Naive thymus-derived CD4-positive, alpha-beta T cell (primary cell): Measurements from ENCODE around the gene EEIG1. TPM values are rescaled to one million over a fixed set of nuclear protein-coding genes. Genes with fewer than 3 reads are reported as not detected.
A peak's percentile ranks its signal among the peaks of the same experiment; 100 is the strongest.

Experiments used
- ATAC-seq: fragments of 150-1000 bp; cut with Tn5 transposase; 2 replicates; pipeline ENCODE4 v1.10.0; 2021; ENCODE audit warnings: mild to moderate bottlenecking, moderate library complexity
- CTCF ChIA-PET: fragments of 350-600 bp; sonication (Branson Sonifier 250); formaldehyde crosslinking; loops from one replicate; lab custom pipeline; 2021; ENCODE audit warnings: antibody characterized with exemption; lab: Charles Lee
- POLR2A ChIA-PET: fragments of 350-600 bp; sonication (Branson Sonifier 250); formaldehyde crosslinking; loops from one replicate; lab custom pipeline; 2021; ENCODE audit warnings: antibody characterized with exemption, inconsistent platforms; lab: Charles Lee
- DNase-seq, 9 donors: peaks; one replicate each; pipeline versions ENCODE4 v3.0.0 to v3.0.0-alpha.2; 2020 to 2022; ENCODE audit warnings: mixed read lengths in 1 of 9
- H3K27ac ChIP-seq: one replicate; pipeline ENCODE4 v1.7.0; 2013; ENCODE audit warnings: mild to moderate bottlenecking, low read depth, low read length, moderate library complexity
- H3K27me3 ChIP-seq, 2 donors: one replicate each; pipeline ENCODE4 v1.7.0; 2013; ENCODE audit warnings: low read length in 2 of 2, mild to moderate bottlenecking in 2 of 2, moderate library complexity in 2 of 2; ENCODE audit not compliant: control insufficient read depth in 2 of 2, insufficient read depth in 2 of 2
- H3K36me3 ChIP-seq, 3 experiments: 1 replicate in 2 of 3; 2 replicates in 1 of 3; pipeline ENCODE4 v1.7.0; 2013; ENCODE audit warnings: low read length in 3 of 3, mild to moderate bottlenecking in 3 of 3, moderate library complexity in 1 of 3; ENCODE audit not compliant: insufficient read depth in 3 of 3, control insufficient read depth in 2 of 3
- H3K4me1 ChIP-seq, 2 donors: one replicate each; pipeline ENCODE4 v1.7.0; 2013; ENCODE audit warnings: low read length in 2 of 2, mild to moderate bottlenecking in 2 of 2, moderate library complexity in 1 of 2; ENCODE audit not compliant: control insufficient read depth in 2 of 2, insufficient read depth in 2 of 2
- H3K4me3 ChIP-seq: 2 replicates; pipeline ENCODE4 v1.7.0; 2013; ENCODE audit warnings: mild to moderate bottlenecking, low read length
- H3K9me3 ChIP-seq, 3 experiments: 1 replicate in 2 of 3; 2 replicates in 1 of 3; pipeline ENCODE4 v1.7.0; 2013; ENCODE audit warnings: low read length in 3 of 3; ENCODE audit not compliant: control insufficient read depth in 2 of 3
- H3K27ac Mint-ChIP-seq, 9 donors: one replicate each; pipeline ENCODE4 v1.8.0; 2020 to 2022; ENCODE audit warnings: mixed read lengths in 9 of 9, mild to moderate bottlenecking in 8 of 9, moderate library complexity in 5 of 9, inconsistent platforms in 2 of 9
- H3K27me3 Mint-ChIP-seq, 5 donors: one replicate each; pipeline ENCODE4 v1.8.0; 2021 to 2022; ENCODE audit warnings: mixed read lengths in 5 of 5, mild to moderate bottlenecking in 1 of 5
- H3K36me3 Mint-ChIP-seq, 5 donors: one replicate each; pipeline ENCODE4 v1.8.0; 2020 to 2022; ENCODE audit warnings: mixed read lengths in 5 of 5, mild to moderate bottlenecking in 3 of 5, inconsistent platforms in 1 of 5
- H3K4me1 Mint-ChIP-seq, 7 donors: one replicate each; pipeline ENCODE4 v1.8.0; 2020 to 2022; ENCODE audit warnings: mixed read lengths in 7 of 7, mild to moderate bottlenecking in 3 of 7, inconsistent platforms in 1 of 7
- H3K4me3 Mint-ChIP-seq, 10 donors: one replicate each; pipeline ENCODE4 v1.8.0; 2020 to 2022; ENCODE audit warnings: mild to moderate bottlenecking in 10 of 10, mixed read lengths in 10 of 10, moderate library complexity in 6 of 10, inconsistent platforms in 2 of 10
- H3K9me3 Mint-ChIP-seq, 11 donors: one replicate each; pipeline ENCODE4 v1.8.0; 2020 to 2022; ENCODE audit warnings: mixed read lengths in 11 of 11, mild to moderate bottlenecking in 4 of 11, inconsistent platforms in 1 of 11, moderate library complexity in 1 of 11
- intact Hi-C, 2 donors: fragments of 100-400 bp; cut with micrococcal nuclease; formaldehyde crosslinking; loops; one replicate each; pipeline ENCODE4 v1.15.1; 2023
- polyA plus RNA-seq, 2 donors: library from polyadenylated mRNA; unstranded; fragments of 300-500 nt; fragmentation: Illumina TruSeq; gene quantifications; one replicate each; pipeline ENCODE4 v1.2.3, GENCODE V29; 2021
- total RNA-seq, 6 experiments: library from RNA in 5 of 6; stranded (reverse) in 5 of 6; gene quantifications; 1 replicate in 5 of 6; 2 replicates in 1 of 6; pipeline ENCODE4 v1.2.3 and lab custom pipeline; 2021 to 2026

The EEIG1 gene
- total and polyA plus RNA-seq, 7 experiments from 2014 or later: 124 to 664 (median 297) TPM

DNA sequence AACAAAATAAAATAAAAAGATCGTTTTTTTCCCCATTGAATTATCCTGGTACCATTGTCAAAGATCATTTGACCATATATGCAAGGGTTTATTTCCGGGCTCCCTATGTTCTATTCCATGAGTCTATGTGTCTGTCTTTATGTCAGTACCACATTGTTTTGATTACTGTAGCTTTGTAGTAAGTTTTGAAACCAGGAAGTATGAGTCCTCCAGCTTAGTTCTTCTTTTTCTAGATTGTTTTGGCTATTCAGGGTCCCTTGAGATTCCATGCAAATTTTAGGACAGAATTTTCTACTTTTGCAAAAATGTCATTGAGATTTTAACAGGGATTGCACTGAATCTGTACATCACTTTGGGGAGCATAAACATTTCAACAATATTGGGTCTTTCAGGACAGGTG, 18.7 kb upstream of the EEIG1 start:
- H3K27me3 Mint-ChIP-seq: peaks cover 0 to 19% (median 0%) of the 10 kb centered on the region in 5 donors
- POLR2A ChIA-PET: interaction anchor here (14.0 to 54.4 kb wide), 2 partner anchors 26 to 32 kb away, joined by 508 to 1719 read pairs; partner anchors contain the start of genes DPM2 and EEIG1
- H3K27ac Mint-ChIP-seq: peak overlapping the region in 2 of 9 donors; percentile 36 to 46
- no peaks in the 10 kb centered on the region for H3K27me3 ChIP-seq
- H3K4me3 Mint-ChIP-seq: peak overlapping the region in 1 of 10 donors; percentile 32
- no peak for DNase-seq
- no peak overlapping the region for H3K27ac ChIP-seq
- CTCF ChIA-PET: interaction anchor here (0.7 kb wide), 1 partner anchor 294 kb away, joined by 3 read pairs; no protein-coding TSS in a partner anchor
- H3K36me3 Mint-ChIP-seq: peaks cover 0 to 3% (median 0%) of the 10 kb centered on the region in 5 donors
- no peak overlapping the region for H3K4me3 ChIP-seq
- H3K4me1 Mint-ChIP-seq: peaks cover 7 to 64% (median 33%) of the 10 kb centered on the region in 7 donors
- peaks cover 0 to 2% (median 0%) of the 10 kb centered on the region in 11 donors for H3K9me3 Mint-ChIP-seq
- H3K4me1 ChIP-seq: peaks cover 7 to 21% of the 10 kb centered on the region in 2 donors
- intact Hi-C loops: no loop called here
- ATAC-seq: no peak
- H3K36me3 ChIP-seq: no peaks in the 10 kb centered on the region
- H3K9me3 ChIP-seq: no peaks in the 10 kb centered on the region

DNA sequence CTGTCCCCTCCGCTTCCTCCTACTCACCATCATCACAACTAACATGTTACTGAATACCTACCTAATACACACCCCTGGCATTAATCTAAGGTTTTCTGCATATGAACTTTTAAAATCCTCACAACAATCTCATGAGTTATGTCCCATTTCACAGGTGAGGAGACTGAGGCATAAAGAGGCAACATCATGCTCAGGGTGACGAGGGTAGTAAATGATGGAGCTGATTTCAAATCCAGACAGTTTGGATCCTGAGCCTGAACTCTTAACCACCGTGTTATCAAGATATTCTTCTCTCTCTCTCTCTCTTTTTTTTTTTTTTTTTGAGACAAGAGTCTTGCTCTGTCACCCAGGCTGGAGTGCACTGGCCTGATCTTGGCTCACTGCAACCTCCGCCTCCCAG, 12.9 kb upstream of the EEIG1 start:
- DNase-seq (no peak), ATAC-seq (no peak)
- peaks cover 0 to 12% (median 0%) of the 10 kb centered on the region in 5 donors for H3K27me3 Mint-ChIP-seq
- H3K9me3 Mint-ChIP-seq: peaks cover 0 to 2% (median 0%) of the 10 kb centered on the region in 11 donors
- POLR2A ChIA-PET: interaction anchor here (1.2 to 61.3 kb wide), 4 partner anchors 9 to 41 kb away, joined by 5 to 1719 read pairs (median 862); partner anchors contain the start of genes DPM2 and EEIG1
- Histone ChIP-seq H3K4me1 (peaks cover 0 to 27% of the 10 kb centered on the region in 2 donors), H3K27me3 (no peaks in the 10 kb centered on the region), H3K36me3 (no peaks in the 10 kb centered on the region), H3K9me3 (no peaks in the 10 kb centered on the region), H3K27ac (no peak overlapping the region), H3K4me3 (no peak overlapping the region)
- peak overlapping the region in 1 of 10 donors; percentile 21 for H3K4me3 Mint-ChIP-seq
- peaks cover 0 to 3% (median 0%) of the 10 kb centered on the region in 5 donors for H3K36me3 Mint-ChIP-seq
- peak overlapping the region in 3 of 9 donors; percentile 16 to 43 (median 39) for H3K27ac Mint-ChIP-seq
- peaks cover 14 to 60% (median 37%) of the 10 kb centered on the region in 7 donors for H3K4me1 Mint-ChIP-seq
- CTCF ChIA-PET: interaction anchor here (1.2 to 1.8 kb wide), 3 partner anchors 10 to 14 kb away, joined by 3 to 6 read pairs (median 3); no protein-coding TSS in a partner anchor
- intact Hi-C loops: no loop called here

DNA sequence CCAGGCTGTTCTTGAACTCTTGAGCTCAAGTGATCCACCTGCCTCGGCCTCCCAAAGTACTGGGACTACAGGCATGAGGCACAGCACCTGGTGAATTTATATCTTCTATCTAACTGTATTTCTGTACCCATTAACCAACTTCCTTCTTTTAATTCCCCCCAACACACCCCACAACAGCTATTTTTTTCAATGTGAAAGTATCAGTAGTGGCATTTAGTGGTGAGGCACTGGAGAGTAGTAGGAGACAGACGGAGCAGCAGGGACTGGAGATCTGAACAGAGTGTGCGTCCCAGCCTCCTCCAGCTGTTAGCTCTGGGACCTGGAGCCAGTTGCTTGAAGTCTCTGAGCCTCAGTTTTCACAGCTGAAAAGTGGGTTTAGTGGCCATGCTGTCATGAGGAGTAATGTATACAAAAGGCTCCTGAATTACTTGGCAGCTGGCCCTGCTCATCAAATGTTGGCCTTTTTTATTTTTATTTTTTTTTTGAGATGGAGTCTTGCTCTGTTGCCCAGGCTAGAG, 11.0 kb upstream of the EEIG1 start:
- intact Hi-C loops: no loop called here
- no peak for ATAC-seq
- POLR2A ChIA-PET: interaction anchor here (0.7 to 61.3 kb wide), 5 partner anchors 7 to 39 kb away, joined by 4 to 1719 read pairs (median 12); partner anchors contain the start of genes DPM2 and EEIG1

DNA sequence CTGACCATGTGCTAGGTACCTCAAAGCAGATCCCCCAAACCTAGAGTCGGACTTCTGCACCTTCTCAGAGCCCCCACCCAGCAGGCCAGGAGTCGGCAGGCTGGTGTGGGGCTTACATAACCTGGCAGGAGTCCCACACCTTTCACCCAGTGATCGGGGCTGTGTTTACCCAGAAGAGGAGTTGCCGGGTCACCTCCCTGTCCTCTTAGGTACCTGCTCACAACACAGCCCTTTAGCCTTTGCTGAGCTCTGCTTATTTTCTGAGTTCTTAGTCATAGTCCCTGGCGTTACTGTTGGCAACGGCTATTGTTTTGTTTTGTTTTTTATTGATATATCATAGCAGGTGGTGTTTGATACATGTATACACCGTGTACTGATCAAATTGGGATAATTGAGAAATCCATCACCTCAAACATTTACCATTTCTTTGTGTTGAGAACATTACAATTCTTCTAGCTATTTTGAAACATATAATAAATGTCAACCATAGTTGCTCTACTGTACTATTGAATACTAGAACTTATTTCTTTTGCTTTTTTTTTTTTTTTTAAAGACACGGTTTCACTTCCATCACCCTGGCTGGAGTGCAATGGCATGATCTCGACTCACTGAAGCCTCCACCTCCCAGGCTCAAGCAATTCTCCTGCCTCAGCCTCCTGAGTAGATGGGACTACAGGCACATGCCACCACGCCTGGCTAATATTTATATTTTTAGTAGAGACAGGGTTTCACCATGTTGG, 10.4 kb upstream of the EEIG1 start:
- peak overlapping the region in 6 of 10 donors; percentile 4 to 61 (median 28) for H3K4me3 Mint-ChIP-seq
- ChIA-PET CTCF (interaction anchor here (0.7 to 1.2 kb wide), 3 partner anchors 9 to 18 kb away, joined by 4 to 5 read pairs (median 4); no protein-coding TSS in a partner anchor), POLR2A (interaction anchor here (0.7 to 61.3 kb wide), 7 partner anchors 7 to 224 kb away, joined by 3 to 1719 read pairs (median 10); partner anchors contain the start of genes DPM2 and EEIG1)
- peak overlapping the region in 7 of 9 donors; percentile 24 to 86 (median 57) for H3K27ac Mint-ChIP-seq
- no peaks in the 10 kb centered on the region for H3K27me3 ChIP-seq
- intact Hi-C loops: no loop called here
- H3K27me3 Mint-ChIP-seq: peaks cover 0 to 4% (median 0%) of the 10 kb centered on the region in 5 donors
- peak; percentile 48 for ATAC-seq
- H3K36me3 ChIP-seq: no peaks in the 10 kb centered on the region
- H3K27ac ChIP-seq: no peak overlapping the region
- no peak for DNase-seq
- H3K36me3 Mint-ChIP-seq: peaks cover 0 to 2% (median 0%) of the 10 kb centered on the region in 5 donors
- H3K9me3 ChIP-seq: no peaks in the 10 kb centered on the region
- H3K4me1 Mint-ChIP-seq: peaks cover 11 to 53% (median 44%) of the 10 kb centered on the region in 7 donors
- H3K9me3 Mint-ChIP-seq: no peaks in the 10 kb centered on the region
- no peak overlapping the region for H3K4me3 ChIP-seq
- peaks cover 0 to 25% of the 10 kb centered on the region in 2 donors for H3K4me1 ChIP-seq

More for the DNA sequence above, 11.0 kb upstream of the EEIG1 start:
- Mint-ChIP-seq H3K4me3 (peak overlapping the region in 5 of 10 donors; percentile 5 to 61 (median 25)), H3K36me3 (no peaks in the 10 kb centered on the region), H3K4me1 (peaks cover 9 to 56% (median 41%) of the 10 kb centered on the region in 7 donors), H3K27me3 (peaks cover 0 to 4% (median 0%) of the 10 kb centered on the region in 5 donors), H3K9me3 (no peaks in the 10 kb centered on the region), H3K27ac (peak overlapping the region in 7 of 9 donors; percentile 6 to 86 (median 56))
- H3K27ac ChIP-seq: no peak overlapping the region
- H3K4me1 ChIP-seq: peaks cover 0 to 25% of the 10 kb centered on the region in 2 donors
- DNase-seq: no peak
- CTCF ChIA-PET: interaction anchor here (0.7 to 1.2 kb wide), 3 partner anchors 8 to 17 kb away, joined by 4 to 5 read pairs (median 4); no protein-coding TSS in a partner anchor
- H3K9me3 ChIP-seq: no peaks in the 10 kb centered on the region
- H3K27me3 ChIP-seq: no peaks in the 10 kb centered on the region
- H3K36me3 ChIP-seq: no peaks in the 10 kb centered on the region
- no peak overlapping the region for H3K4me3 ChIP-seq

DNA sequence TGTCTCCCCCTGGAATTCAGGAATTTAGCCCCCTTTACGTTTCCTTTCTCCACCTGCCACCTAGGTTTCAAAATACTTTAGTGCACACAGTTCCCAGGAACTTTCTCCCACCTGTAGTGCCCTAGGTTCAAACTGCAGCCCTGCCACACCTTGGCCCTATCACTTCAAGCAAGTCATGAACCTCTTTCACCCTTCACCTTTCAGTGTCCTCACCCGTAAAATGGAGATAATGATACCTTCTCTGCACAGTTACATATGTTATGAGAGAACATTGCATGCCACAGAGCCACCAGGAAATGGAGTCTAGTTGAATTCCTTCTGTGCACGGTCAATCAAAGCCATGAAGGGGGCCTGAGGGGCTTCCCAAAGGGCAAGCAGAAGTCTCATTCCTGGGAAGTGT, 9.8 kb upstream of the EEIG1 start:
- Mint-ChIP-seq H3K27me3 (peaks cover 0 to 3% (median 0%) of the 10 kb centered on the region in 5 donors), H3K4me1 (peaks cover 10 to 50% (median 44%) of the 10 kb centered on the region in 7 donors), H3K4me3 (peak overlapping the region in 6 of 10 donors; percentile 4 to 61 (median 24)), H3K9me3 (no peaks in the 10 kb centered on the region), H3K36me3 (peaks cover 0 to 2% (median 0%) of the 10 kb centered on the region in 5 donors), H3K27ac (peak overlapping the region in 5 of 9 donors; percentile 24 to 82 (median 56))
- H3K9me3 ChIP-seq: no peaks in the 10 kb centered on the region
- DNase-seq (no peak), ATAC-seq (no peak)
- peaks cover 0 to 25% of the 10 kb centered on the region in 2 donors for H3K4me1 ChIP-seq
- H3K27ac ChIP-seq: no peak overlapping the region
- H3K4me3 ChIP-seq: no peak overlapping the region
- ChIA-PET CTCF (interaction anchor here (1.1 kb wide), 1 partner anchor 17 kb away, joined by 4 read pairs; no protein-coding TSS in a partner anchor), POLR2A (interaction anchor here (1.0 to 61.3 kb wide), 6 partner anchors 6 to 223 kb away, joined by 3 to 1719 read pairs (median 11); partner anchors contain the start of genes DPM2 and EEIG1)
- H3K27me3 ChIP-seq: no peaks in the 10 kb centered on the region
- intact Hi-C loops: no loop called here
- H3K36me3 ChIP-seq: no peaks in the 10 kb centered on the region

DNA sequence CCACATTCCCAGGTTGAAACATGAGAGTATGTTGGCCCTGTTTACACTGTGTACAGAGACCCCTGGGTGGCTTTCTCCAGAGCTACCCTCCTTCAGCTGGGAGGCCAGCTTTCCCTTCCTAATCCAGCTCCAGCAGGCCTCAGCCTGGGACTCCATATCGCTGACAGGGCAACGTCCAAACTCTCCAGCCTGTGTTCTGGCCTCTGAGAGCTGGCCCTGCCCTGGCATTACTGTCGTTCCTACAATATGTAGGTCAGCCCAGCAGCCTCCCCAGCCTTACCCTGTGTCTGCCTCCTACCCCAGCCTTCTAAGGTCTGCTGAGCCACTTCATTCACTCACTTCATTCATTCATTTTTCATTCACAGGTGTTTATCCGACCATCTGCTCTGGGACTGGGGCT, 8.3 kb upstream of the EEIG1 start:
- no peak overlapping the region for H3K27ac ChIP-seq
- POLR2A ChIA-PET: interaction anchor here (54.4 to 61.3 kb wide), 2 partner anchors 5 to 22 kb away, joined by 1719 read pairs; partner anchors contain the start of genes DPM2 and EEIG1

More for the DNA sequence above, 8.3 kb upstream of the EEIG1 start:
- intact Hi-C loops: no loop called here
- H3K4me3 ChIP-seq: no peak overlapping the region
- H3K27me3 Mint-ChIP-seq: no peaks in the 10 kb centered on the region
- H3K9me3 ChIP-seq: no peaks in the 10 kb centered on the region
- H3K36me3 ChIP-seq: no peaks in the 10 kb centered on the region
- CTCF ChIA-PET: interaction anchor here (0.5 kb wide), 1 partner anchor 42 kb away, joined by 4 read pairs; no protein-coding TSS in a partner anchor
- DNase-seq (no peak), ATAC-seq (no peak)
- H3K27me3 ChIP-seq: no peaks in the 10 kb centered on the region
- H3K4me1 Mint-ChIP-seq: peaks cover 14 to 59% (median 51%) of the 10 kb centered on the region in 7 donors
- peak overlapping the region in 1 of 9 donors; percentile 60 for H3K27ac Mint-ChIP-seq
- peaks cover 0 to 37% of the 10 kb centered on the region in 2 donors for H3K4me1 ChIP-seq
- H3K4me3 Mint-ChIP-seq: no peak overlapping the region
- peaks cover 0 to 1% (median 0%) of the 10 kb centered on the region in 11 donors for H3K9me3 Mint-ChIP-seq
- H3K36me3 Mint-ChIP-seq: peaks cover 0 to 5% (median 0%) of the 10 kb centered on the region in 5 donors
